Right lung (tissue), 10 donors: ENCODE data around the gene EGFL6. TPM values are rescaled to one million over a fixed set of nuclear protein-coding genes. Genes with fewer than 3 reads are reported as not detected.
A peak's percentile ranks its signal among the peaks of the same experiment; 100 is the strongest.

Source experiments
- DNase-seq, 2 donors: peaks; one replicate each; pipeline ENCODE4 v3.0.0-alpha.2; 2013
- long read RNA-seq, 8 donors: transcript quantifications; one replicate each; lab custom pipeline, GENCODE V29; 2026
- polyA plus RNA-seq, 5 donors: library from polyadenylated mRNA; unstranded; fragments of 120-200 nt; gene quantifications; one replicate each; pipeline versions ENCODE4 v1.2.1 to v1.2.3, GENCODE V29; 2013; ENCODE audit warnings: inconsistent platforms in 1 of 5, low replicate concordance in 1 of 5; ENCODE audit not compliant: insufficient read length in 5 of 5, insufficient read depth in 1 of 5

EGFL6 gene
- 10 to 100 TPM; 63.5 to 88.2 (median 72.6) TPM for polyA plus RNA-seq
- long read RNA-seq, donor 1, transcript EGFL6-201 (12 exons, 2,398 nt) = major isoform, 7 of 95 reads
- long read RNA-seq, donor 1, partial matches to known transcripts = 85 of 95 reads
- long read RNA-seq, donor 1, other reads (novel, unspliced or antisense) = 0 of 95 reads
- long read RNA-seq, donor 2, transcript EGFL6-202 (12 exons, 2,385 nt) = minor isoform, 7 of 35 reads
- long read RNA-seq, donor 2, transcript EGFL6-201 (12 exons, 2,398 nt) = major isoform, 10 of 35 reads
- long read RNA-seq, donor 2, partial matches to known transcripts = 18 of 35 reads
- long read RNA-seq, donor 2, other reads (novel, unspliced or antisense) = 0 of 35 reads
- long read RNA-seq, donor 3, transcript EGFL6-201 (12 exons, 2,398 nt) = minor isoform, 6 of 73 reads
- long read RNA-seq, donor 3, transcript EGFL6-202 (12 exons, 2,385 nt) = major isoform, 7 of 73 reads
- long read RNA-seq, donor 3, partial matches to known transcripts = 60 of 73 reads
- long read RNA-seq, donor 3, other reads (novel, unspliced or antisense) = 0 of 73 reads
- long read RNA-seq, donor 4, partial matches to known transcripts = 29 of 34 reads
- long read RNA-seq, donor 4, other reads (novel, unspliced or antisense) = 0 of 34 reads
- long read RNA-seq, donor 5, transcript EGFL6-202 (12 exons, 2,385 nt) = major isoform, 13 of 64 reads
- long read RNA-seq, donor 5, transcript EGFL6-201 (12 exons, 2,398 nt) = minor isoform, 7 of 64 reads
- long read RNA-seq, donor 5, partial matches to known transcripts = 44 of 64 reads
- long read RNA-seq, donor 5, other reads (novel, unspliced or antisense) = 0 of 64 reads
- long read RNA-seq, donor 6, transcript EGFL6-202 (12 exons, 2,385 nt) = major isoform, 14 of 129 reads
- long read RNA-seq, donor 6, transcript EGFL6-201 (12 exons, 2,398 nt) = minor isoform, 13 of 129 reads
- long read RNA-seq, donor 6, partial matches to known transcripts = 102 of 129 reads
- long read RNA-seq, donor 6, other reads (novel, unspliced or antisense) = 0 of 129 reads
- long read RNA-seq, donor 7, transcript EGFL6-201 (12 exons, 2,398 nt) = major isoform, 11 of 156 reads
- long read RNA-seq, donor 7, transcript EGFL6-202 (12 exons, 2,385 nt) = minor isoform, 8 of 156 reads
- long read RNA-seq, donor 7, partial matches to known transcripts = 137 of 156 reads
- long read RNA-seq, donor 7, other reads (novel, unspliced or antisense) = 0 of 156 reads
- long read RNA-seq, donor 8, transcript EGFL6-201 (12 exons, 2,398 nt) = major isoform, 6 of 24 reads
- long read RNA-seq, donor 8, partial matches to known transcripts = 16 of 24 reads
- long read RNA-seq, donor 8, other reads (novel, unspliced or antisense) = 0 of 24 reads

GRCh38 chrX:13569479-13570260 is at the start of gene EGFL6:
EGFL6 (plus strand) TSS chrX:13569601; CDS start chrX:13569862, 261 bp downstream.
- DNase-seq = peak in 1 of 2 donors; percentile 10

- DNase-seq = no peak
Observed at GRCh38 chrX:13520351-13520750, 49.0 kb upstream of the EGFL6 start.

- no peak for DNase-seq
Observed at GRCh38 chrX:13520936-13521335, 48.5 kb upstream of the EGFL6 start.

- DNase-seq = no peak
Observed at GRCh38 chrX:13522811-13523210, 46.6 kb upstream of the EGFL6 start.

- no peak for DNase-seq
Observed at GRCh38 chrX:13533726-13534125, 35.7 kb upstream of the EGFL6 start.

GRCh38 chrX:13535376-13536165 is 33.8 kb upstream of the EGFL6 start:
- no peak for DNase-seq

GRCh38 chrX:13536551-13536950 is 32.9 kb upstream of the EGFL6 start:
- no peak for DNase-seq

GRCh38 chrX:13538414-13538813 is 31.0 kb upstream of the EGFL6 start:
- no peak for DNase-seq

GRCh38 chrX:13540602-13541001 is 28.8 kb upstream of the EGFL6 start:
- DNase-seq = no peak

GRCh38 chrX:13545726-13546125 is 23.7 kb upstream of the EGFL6 start:
- DNase-seq = no peak

- DNase-seq = no peak
Observed at GRCh38 chrX:13547671-13548070, 21.7 kb upstream of the EGFL6 start.

GRCh38 chrX:13550346-13550745 is 19.1 kb upstream of the EGFL6 start:
- DNase-seq = no peak

GRCh38 chrX:13551610-13552009 is 17.8 kb upstream of the EGFL6 start:
- no peak for DNase-seq

- DNase-seq = no peak
Observed at GRCh38 chrX:13552892-13553291, 16.5 kb upstream of the EGFL6 start.

- DNase-seq = no peak
Observed at GRCh38 chrX:13565511-13565910, 3.9 kb upstream of the EGFL6 start.

- DNase-seq = peak in 1 of 2 donors; percentile 8
Observed at GRCh38 chrX:13570261-13570605, 832 bp downstream of the EGFL6 start.

- DNase-seq = no peak
Observed at GRCh38 chrX:13571136-13571535, 1.7 kb downstream of the EGFL6 start.

- DNase-seq = no peak
Observed at GRCh38 chrX:13574600-13574999, 5.2 kb downstream of the EGFL6 start.

- no peak for DNase-seq
Observed at GRCh38 chrX:13579661-13580060, 10.3 kb downstream of the EGFL6 start.

- DNase-seq = peak; percentile 19 to 42
Observed at GRCh38 chrX:13581554-13581953, 12.2 kb downstream of the EGFL6 start.
